KG1 (cell line): Measurements from ENCODE around the gene C4orf54.

Source experiments
- DNase-seq: peaks from one replicate; lab custom pipeline; 2025; lab: John Stamatoyannopoulos, UW

C4orf54 gene

GRCh38 chr4:99657798-99658197 is at the start of gene C4orf54:
TSS of gene C4orf54 (minus strand) at chr4:99657828. CDS start at chr4:99654648, 3,180 bp downstream.
- no peak for DNase-seq

- DNase-seq: no peak
Measured at GRCh38 chr4:99705891-99706290, 48.3 kb upstream of the C4orf54 start.

GRCh38 chr4:99696801-99697200 is 39.2 kb upstream of the C4orf54 start:
- DNase-seq: no peak

DNA sequence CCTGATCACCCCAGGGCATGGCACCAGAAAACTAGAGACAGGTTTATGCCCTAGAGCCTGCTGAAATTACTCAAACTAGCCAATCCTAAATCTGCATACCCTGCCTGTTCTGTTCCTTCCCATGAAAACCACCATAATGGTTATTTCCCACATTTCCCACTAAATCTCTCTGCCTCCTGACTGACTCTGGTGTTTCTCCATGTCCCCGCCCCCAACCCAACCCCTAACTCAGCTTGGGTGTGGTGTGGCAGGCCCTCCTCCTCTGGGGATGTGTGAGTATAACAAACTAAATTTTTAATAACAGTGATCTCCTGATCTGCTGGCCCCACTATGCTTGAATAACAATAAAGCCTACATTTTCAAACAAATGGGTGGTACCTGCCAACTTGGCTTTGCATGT is 35.5 kb upstream of the C4orf54 start:
- no peak for DNase-seq

GRCh38 chr4:99690990-99691389 is 33.4 kb upstream of the C4orf54 start:
- DNase-seq: no peak

- DNase-seq: no peak
Measured at GRCh38 chr4:99690472-99690871, 32.8 kb upstream of the C4orf54 start.

- DNase-seq: no peak
Measured at GRCh38 chr4:99687120-99687519, 29.5 kb upstream of the C4orf54 start.

- no peak for DNase-seq
Measured at GRCh38 chr4:99685234-99685633, 27.6 kb upstream of the C4orf54 start.

DNA sequence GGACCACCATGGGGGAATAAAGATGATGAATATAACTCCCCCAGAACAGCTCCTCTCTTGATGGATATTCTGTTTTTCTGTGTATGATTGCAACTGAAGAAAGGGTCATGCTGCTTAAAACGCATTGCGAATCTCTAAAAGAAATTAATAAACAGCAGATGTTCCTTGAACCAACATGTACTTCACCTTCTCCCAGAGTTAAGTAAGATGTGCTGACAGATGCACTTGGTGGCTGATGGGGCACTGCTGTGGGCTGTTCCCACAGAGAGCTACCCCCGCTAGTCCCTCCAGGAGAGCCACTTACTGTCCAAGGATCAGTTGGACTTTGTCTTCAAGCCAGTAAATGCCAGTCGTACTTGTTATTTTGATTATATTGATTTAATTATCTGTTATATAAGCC is 26.3 kb upstream of the C4orf54 start:
- no peak for DNase-seq

DNA sequence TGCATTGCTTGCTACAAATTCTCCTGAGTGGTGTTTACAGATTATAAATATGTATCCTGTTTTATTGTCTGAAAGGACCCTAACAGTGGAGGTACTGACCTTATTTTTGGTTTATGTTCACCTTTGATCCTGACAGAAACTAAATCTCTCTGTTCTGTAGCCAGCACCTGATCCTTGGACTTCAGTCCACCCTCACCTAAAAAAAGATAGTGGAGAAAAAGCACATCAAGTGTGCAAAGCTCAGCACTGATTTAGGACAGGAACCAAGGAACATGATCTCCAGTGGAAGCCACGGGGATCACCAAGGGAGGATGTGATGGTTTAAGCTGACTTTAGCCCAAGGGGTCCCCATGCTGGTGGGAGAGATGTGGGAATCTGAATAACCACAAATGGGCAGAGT is 22.3 kb upstream of the C4orf54 start:
- no peak for DNase-seq

DNA sequence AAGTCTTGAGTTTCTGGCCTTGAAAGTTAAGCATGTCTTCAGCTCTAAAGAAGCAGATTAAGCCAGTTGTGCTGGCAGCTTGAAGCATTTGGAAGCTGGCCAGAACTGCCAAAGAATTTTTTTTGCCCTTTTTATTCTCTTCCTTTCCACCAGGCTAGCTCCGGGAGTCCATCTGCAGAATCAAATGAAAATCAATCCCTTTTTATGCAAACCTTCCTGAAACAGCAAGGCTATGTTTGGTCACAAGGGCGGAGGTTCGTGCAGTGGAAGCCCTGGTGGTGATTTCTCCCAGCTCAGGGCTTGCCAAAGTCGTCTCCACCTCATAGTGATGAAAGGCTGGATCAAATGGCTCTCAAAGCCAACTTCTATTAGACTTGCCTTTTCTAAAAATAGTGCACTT is 21.6 kb upstream of the C4orf54 start:
- no peak for DNase-seq

GRCh38 chr4:99677161-99677560 is 19.5 kb upstream of the C4orf54 start:
- DNase-seq: no peak

- DNase-seq: no peak
Measured at GRCh38 chr4:99670409-99671073, 12.9 kb upstream of the C4orf54 start.

DNA sequence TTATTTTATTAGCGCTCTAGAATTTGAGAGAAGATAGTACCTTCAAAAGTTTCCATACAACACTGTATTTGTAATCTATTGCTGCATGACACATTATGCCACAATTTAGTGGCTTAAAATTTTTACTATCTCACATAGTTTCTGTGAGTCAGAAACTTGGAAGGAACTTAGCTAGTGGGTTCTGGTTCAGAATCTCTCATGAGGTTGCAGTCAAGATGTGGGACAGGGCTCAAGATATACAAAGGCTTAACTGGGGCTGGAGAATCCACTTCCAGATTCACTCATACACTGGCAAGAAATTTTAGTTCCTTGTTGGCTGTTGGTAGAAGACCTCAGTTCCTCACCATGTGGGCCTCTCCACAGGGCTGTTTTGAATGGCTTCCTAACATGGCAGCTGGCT is 11.5 kb upstream of the C4orf54 start:
- DNase-seq: no peak

DNA sequence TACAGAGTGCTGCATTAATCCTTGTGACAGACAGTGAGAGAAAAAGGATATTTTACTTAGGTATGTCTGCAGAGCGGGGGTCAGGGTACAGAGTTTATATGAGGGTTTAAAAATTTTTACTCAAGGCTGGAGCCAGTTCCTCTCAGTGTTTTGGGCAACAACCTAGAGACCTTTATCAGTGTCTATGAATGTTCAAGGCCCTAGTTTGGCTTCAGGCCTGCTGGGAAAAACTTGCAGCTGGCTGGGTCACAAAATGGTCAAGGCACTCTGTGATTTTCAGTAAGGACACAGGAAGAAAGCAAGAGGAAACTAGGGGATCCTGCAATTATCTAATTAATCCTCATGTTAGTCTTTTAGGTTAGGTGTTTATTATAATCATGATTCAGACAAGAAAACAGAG is 10.8 kb upstream of the C4orf54 start:
- no peak for DNase-seq

GRCh38 chr4:99665983-99666382 is 8.4 kb upstream of the C4orf54 start:
- no peak for DNase-seq

- no peak for DNase-seq
Measured at GRCh38 chr4:99664716-99665115, 7.1 kb upstream of the C4orf54 start.

DNA sequence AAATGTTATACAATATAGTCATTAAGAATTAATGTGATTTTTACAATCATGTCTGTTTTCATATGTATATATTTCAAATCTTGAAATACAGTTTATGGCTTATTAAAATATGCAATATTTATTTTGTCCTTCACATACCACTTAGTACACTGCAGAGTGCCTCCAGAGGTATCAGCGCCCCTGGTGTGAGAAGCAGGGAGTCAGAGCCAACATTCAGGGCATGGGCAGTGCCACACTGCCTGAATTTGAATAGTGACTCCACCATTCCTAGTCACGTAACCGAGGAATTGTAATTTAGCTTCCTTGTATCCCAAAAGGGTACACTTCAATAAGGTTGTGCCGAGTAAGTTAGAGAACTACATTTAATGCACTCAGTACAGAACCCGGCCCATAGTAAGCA is 4.3 kb upstream of the C4orf54 start:
- no peak for DNase-seq

- DNase-seq: no peak
Measured at GRCh38 chr4:99658666-99659065, 1.0 kb upstream of the C4orf54 start.

GRCh38 chr4:99655308-99656081 is 2.1 kb downstream of the C4orf54 start:
- no peak for DNase-seq

DNA sequence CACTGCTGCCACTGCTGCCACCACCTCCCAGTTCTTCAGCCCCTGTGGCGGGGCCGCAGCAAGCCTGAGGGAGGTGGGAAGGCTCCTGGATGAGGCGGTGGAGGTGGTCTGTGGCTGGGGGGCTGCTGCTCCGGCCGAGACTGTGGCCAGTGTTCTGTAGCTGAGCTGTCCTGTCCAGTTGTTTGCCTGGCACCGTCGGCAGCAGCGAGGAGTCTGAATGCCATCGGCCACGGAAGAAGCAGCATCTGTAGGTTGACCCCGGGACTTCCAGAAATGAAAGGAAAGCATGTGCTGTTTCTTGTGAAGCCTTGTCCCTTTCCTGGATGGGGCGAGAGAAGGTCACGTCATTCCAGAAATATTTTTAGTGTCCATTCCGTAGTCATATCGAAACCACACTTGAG is 3.3 kb downstream of the C4orf54 start:
- DNase-seq: no peak

GRCh38 chr4:99653916-99654315 is 3.7 kb downstream of the C4orf54 start:
- no peak for DNase-seq

DNA sequence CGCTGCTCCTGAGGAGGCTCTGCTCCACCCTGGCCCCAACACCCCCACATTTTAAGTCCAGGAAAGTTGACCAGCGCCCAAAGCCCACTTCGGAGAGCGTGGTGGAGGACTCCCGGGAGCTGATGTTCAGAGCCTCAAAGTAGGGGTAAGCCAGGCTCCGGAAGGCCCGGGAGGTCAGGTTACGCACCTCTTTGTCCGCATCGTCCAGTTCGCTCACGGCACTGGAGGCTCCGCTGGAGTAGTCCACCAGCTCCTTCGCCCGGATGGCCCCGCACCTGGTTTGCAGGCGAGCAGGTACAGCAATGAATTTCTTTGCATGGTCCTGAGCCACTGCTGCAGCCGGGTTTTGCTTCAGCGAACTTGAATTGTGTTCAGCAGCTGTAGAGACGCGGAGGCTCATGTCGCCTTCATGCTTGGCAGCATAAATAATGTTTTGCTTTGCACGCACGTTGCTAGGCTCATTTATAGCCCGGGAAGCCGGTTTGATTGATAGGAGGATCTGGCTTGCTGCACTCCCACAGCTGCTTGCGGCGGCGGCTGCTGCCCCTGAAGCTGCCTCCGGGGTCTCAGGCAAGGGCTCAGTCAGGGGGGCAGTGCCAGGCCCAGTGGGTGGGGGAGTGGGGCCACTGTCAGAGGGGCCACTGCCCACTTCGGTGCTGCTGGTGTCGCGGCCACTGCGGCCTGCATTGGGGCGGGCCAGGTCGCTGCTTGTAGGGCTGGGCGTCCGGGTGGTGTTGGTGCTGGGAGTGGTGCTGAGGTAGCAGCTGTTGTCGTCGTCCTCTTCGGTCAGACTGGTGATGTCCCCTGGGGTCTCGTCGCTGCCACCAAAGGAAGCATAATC is 4.8 kb downstream of the C4orf54 start:
- no peak for DNase-seq
